Cerebellar nuclear complex (tissue), 1 donor: ENCODE data around the gene CRTC2.

Experiments used
- DNase-seq, 2 experiments: peaks; one replicate each; lab custom pipeline; 2025; lab: John Stamatoyannopoulos, UW

CRTC2 gene

DNA sequence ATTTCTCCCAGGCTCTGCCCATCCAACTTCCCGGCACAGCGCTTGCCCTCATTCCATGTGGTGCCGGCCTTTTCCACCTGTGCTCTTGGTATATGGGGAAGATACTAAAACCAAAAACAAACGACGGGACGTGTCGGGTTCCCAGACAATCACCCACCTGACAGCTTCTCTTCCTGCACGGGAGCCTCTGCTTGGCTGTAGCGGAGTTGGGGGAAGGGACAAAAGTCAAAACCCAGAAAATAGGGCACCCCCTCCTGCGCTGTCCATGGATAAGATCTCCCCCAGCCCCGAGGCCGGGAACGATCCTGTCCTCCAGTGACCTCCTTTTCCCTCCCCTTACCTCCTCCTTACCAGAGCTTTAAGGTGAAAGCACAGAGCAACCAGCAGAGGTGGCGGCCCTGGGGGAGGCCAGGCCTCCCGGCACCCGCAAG lies 18.4 kb upstream of the CRTC2 start:
- DNase-seq = no peak

DNA sequence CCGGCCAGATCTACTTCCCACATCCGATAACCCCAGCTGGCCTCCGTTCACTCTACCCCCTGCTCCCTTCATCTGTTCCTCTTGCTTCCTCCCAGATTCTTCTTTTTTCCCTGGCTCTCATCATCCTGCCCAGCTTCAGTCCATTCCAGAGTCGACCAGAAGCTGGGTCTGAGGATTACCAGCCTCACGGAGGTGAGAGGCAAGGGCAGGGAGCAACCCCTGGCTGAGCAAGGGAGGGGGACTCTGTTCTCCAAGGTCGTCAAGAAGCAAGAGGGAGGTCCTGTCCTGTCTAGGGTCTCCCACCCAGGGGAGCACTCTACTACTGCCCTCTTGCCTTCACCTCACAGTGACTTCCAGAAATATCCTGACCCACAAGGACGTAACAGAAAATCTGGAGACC lies 15.1 kb upstream of the CRTC2 start:
- no peak for DNase-seq

DNA sequence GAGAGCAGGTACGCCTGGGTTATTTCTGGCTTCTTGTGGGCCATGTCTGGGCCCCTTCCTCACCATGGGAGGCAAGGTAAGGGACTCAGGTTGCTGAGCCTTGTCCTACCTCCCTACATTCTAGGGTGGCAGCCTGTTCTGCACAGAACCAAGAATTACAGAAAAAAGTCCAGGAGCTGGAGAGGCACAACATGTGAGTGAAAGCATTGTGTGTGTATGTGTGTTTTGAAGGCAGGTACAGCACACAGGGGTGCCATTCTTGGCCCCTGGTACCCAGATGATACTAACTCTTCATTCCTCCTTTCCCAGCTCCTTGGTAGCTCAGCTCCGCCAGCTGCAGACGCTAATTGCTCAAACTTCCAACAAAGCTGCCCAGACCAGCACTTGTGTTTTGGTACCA lies 14.7 kb upstream of the CRTC2 start:
- no peak for DNase-seq

DNA sequence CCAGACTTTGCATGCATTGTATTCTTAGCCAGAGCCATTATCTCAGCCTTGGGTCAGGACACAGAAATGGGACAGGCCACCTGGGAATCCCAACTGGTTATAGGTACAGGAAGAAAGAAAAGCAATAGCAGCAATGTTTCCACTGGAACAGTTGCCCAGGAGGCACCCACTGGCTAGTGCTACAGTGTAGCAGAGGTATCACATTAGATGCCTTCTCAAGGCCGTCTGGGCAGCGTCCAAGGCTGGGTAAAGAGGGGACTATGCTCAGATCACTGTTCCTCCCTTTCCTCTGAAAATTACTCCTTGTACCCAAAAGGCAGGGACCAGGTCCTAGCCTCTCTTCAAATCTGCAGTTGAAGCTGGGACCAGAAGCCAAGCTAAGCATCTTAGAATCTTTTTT lies 11.9 kb upstream of the CRTC2 start:
- DNase-seq = no peak

DNA sequence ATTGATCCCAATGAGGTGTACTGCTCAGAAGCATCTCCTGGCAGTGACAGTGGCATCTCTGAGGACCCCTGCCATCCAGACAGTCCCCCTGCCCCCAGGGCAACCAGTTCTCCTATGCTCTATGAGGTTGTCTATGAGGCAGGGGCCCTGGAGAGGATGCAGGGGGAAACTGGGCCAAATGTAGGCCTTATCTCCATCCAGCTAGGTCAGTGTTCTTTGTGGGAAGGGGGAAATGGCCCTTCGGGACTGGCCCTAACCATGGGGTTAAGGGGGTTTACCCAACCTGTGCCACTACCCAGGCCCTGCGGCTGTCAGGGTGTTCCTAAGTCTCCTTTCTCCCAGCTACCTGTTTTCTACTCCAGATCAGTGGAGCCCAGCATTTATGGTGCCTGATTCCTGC lies 10.6 kb upstream of the CRTC2 start:
- no peak for DNase-seq

DNA sequence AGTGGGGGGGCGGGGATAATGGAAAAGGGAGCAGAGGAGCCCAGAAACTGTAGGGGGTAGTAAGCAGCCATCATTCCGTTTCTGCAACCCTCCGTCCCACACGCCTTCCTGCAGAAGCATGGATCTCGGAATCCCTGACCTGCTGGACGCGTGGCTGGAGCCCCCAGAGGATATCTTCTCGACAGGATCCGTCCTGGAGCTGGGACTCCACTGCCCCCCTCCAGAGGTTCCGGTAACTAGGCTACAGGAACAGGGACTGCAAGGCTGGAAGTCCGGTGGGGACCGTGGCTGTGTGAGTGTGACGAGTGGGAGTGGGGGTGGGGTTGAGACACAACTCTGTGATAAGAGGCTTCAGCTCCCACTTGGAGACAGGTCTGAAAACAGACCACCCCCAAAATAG lies 10.0 kb upstream of the CRTC2 start:
- no peak for DNase-seq

DNA sequence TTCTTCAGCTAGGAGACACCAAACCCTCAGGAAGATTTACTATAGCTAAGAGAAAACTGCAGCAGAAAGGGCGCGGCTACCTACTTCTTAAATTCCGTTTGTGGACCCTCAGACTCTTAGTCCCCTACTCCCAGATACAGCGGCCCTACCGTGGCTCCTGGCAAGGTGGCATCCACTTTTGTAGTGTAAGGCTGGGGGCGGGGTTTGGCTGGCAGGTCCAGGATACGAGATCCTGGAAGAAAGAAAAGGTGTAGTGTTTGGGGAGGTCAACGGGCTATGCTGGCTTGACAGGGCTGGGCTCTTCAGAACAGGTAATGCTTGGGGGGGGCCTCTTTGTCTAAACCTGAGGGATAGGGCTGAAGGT lies 9.6 kb upstream of the CRTC2 start:
- DNase-seq = no peak

DNA sequence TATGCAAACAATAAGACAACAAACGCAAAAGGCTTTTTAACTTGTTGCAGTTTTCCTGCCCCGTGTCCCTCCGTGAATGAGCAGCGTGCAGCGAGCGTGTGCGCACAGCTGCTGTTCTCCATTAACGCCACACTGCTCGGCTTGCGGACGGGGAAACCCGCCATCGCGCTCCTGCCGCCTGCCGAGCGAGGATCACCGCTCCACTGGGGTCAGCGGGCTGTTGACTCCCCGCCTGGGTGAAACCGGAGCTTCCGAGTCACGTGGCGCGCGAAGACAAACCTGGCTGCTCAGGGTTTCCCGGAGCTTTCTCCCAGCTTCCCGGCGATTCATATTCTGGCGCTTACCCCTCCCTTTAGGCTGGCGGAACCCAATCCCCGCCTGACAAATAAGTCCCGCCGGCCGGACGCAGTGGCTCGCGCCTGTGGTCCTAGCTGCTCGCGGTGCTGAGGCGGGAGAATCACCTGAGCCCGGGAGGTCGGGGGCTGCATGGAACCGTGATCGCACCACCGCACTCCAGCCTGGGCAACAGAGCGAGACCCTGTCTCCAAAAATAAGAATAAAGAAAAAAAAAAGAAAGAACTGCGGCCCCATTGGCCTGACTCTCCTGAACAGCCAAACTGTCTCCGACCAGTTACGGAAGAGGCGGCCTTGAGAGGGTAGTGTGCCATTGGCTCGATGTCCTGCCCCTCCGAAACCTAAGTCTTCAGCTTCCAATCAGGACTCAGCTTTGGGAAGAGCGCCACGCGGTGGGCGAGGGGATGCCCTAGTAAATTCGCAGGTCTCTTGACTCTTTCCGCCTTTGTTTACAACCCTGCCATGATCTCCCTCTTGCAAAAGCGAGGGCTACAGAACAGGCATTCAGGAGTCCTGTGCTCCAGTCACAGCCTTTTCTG lies 8.9 kb upstream of the CRTC2 start, which contains the start of gene CREB3L4:
TSS of gene CREB3L4 (plus strand) at position 796 of the 893 bp plus-strand sequence. CDS start 624 bp downstream, outside the sequence.
- DNase-seq = peak; percentile 81 to 97

DNA sequence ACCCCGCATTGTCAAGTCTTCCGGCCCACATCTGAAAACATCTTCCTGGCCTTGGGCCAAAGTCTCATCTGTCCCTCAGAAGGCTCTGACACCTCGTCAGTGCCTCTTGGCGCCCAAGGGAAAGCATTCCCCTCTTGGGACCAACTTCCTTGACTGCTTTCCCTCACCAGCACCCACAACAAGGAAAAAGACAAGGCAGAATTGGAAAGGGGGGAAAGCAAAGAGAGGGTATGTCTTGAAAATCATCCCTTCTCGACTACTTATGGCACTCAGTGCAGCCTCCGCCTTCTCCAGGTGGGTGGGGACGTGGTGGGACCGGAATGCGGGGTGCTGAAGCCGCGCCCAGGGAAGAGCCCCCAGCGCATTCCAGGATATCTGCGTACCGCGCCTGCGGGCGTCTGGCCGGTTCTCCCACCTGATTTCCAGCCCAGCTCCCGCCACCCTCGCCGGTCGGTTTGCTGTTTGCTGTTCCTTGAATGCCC lies 5.5 kb upstream of the CRTC2 start:
- DNase-seq = no peak

DNA sequence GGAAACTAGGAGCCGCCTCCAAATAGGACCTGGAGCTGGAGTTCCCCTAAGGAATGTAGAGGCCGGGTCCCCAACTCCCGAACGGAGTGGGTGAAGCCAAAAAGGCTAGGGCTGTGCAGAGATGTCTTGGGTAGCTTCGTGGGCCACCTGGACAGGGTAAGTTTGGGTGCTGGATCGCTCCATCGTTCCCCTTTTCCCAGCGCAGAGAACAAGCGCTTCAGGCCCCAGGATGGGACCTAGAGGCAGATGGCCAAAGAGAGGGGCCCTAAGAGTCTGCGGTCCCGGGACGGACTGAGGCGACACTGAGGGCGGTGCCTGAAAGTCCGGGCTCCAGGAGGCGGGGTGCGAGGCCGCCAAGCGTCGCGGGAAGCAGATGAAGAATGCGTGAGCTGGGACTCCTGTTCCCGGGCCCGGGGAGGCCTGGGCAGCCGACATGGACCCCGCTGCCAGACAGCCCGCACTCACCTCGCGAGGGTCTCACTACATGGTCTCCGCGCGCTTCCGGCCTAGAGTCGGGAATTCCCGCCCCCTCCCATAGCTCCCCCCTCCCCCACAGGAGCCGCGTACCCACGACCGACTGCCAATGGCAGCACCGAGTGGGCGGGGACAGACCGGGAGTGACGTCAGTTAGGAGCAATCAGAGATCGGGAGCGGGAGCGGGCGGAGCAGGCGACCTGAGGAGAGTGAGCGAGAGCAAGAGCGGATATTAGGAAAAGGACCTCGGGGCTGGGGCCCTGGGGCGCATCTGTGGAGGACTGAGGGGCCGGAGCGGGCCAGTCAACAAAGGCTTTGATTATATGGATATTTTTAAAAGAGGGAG lies 4.8 kb upstream of the CRTC2 start, which contains the start of gene SLC39A1:
TSS of gene SLC39A1 (minus strand) at position 508 of the 820 bp plus-strand sequence. CDS start 822 bp downstream, outside the sequence.
- peak; percentile 96 to 97 for DNase-seq

DNA sequence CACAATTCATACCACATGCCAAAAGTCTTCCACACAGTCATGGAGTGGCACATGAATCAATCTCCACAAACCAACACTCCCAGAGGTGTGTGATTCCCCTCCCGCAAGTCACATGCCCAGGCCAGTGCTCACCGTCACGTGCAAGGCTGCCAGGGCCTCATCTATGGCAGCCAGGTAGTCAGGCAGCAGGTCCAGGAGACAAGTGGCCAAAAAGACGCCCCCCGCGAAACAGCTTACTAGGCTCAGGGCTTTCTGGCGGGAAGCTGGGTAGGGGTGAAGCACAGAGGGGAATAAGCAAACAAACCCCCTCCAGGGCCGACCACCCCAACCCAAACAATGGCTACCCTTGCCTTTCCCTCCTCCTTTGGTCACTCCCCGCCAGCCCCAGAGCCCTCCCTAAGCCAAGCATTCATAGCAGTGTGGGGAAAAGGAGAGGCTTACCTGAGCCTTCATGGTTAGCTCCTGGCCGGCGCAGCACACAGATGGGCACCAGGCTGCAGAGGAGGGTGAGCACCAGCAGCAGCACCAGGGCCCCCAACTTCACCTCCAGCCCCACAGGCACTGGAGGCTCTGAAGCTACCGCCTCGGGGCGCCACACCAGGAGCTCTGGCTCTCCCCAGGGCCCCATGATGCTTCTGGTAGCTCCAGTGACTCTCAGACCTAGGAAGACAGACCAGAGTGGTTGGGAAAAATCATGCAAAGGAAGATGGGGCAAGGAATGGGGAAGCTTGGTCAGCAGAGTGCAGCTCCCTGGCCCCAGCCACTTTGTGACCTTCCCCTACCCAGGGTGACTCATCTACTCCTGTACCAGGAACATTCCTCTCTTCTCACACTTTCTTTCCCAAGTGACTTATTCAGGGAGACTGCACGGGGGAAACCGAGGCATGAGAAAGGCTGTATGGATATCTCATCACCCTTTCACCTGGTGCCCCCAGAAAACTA lies 3.9 kb upstream of the CRTC2 start:
- DNase-seq = no peak

DNA sequence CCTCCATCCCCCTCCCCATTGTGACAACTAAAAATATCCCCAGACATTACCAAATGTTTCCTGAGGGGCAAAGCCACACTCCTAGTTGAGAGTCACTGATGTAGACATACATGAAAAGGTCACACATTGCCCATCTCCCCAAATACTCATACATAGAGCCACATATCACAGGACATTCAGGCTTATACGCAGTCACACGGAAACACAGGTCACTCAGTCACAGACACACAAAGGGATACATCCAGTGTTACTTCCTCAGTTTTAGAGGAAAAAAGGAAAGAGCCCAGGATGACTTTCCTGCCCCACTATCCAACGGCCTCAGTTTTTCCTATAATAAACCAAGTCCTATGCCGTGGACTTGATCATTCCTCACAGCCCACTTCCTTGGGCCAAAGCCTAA lies 3.0 kb upstream of the CRTC2 start:
- no peak for DNase-seq

DNA sequence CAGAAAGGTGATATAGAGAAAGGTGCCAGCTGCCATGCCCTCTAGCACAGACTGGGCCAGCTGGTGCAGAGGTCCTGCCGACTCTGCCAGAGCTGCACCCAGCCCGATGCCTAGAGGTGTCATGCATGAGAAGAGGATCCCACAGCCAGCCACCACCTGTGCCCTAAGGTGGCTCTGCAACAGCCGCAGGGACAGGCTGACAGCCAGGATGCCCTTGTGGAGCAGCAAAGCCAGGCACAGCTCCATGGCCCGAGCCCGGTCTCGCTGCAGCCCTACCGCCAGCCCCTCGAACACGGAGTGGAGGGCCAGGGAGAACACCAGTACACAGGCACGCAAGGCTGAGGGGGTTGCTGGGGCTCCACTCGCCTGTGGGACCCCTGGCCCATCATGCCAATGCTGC lies 1.8 kb upstream of the CRTC2 start:
- DNase-seq = no peak

DNA sequence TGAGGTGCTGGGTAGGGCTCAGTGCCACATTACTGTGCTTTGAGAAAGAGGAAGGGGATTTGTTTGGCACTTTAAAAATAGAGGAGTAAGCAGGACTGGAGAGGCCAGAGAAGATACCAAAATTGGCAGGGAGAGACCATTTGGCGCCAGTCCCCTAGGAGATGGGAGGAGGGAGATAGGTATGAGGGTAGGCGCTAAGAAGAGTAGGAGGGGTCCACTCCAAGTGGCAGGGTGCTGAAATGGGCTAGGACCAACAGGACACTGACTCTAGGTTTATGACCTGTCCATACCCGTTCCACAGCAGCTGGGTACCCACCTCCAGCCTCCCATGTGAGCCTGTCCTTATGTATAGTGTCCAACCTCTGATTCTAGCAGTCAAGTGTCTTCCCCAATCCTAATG lies 1.0 kb upstream of the CRTC2 start:
- no peak for DNase-seq

DNA sequence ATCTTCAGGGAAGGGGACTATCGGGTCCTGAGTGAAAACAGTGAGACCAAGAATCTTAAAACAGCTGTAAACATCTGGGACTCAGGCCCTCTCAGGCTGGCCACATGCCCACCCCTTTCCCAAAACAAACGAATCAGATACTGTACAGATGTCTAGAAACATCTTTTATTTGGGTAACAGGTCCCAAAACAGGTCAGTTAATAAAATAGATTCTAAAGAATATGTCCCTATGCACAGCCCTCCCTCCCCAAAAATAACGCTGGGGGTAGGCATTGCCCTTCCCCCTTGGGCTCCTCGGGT lies 499 bp upstream of the CRTC2 start:
- no peak for DNase-seq

DNA sequence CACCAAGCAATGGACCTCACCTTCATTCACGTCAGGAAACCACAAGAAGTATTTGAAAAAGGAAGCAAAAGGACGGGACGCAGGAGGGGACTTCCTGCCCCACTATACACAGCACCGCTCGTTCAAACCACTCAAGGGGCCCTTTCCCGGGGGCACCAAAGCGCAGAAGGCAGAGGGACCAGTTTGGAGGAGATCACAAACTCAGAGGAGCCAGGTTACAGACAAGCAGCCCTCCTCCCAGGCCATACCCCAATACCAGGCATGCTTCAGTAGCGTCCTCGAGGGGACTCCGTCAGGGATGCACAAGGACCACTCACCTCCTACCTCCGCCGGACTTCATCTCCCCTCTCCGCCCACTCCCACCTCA lies 685 bp downstream of the CRTC2 start:
- no peak for DNase-seq

DNA sequence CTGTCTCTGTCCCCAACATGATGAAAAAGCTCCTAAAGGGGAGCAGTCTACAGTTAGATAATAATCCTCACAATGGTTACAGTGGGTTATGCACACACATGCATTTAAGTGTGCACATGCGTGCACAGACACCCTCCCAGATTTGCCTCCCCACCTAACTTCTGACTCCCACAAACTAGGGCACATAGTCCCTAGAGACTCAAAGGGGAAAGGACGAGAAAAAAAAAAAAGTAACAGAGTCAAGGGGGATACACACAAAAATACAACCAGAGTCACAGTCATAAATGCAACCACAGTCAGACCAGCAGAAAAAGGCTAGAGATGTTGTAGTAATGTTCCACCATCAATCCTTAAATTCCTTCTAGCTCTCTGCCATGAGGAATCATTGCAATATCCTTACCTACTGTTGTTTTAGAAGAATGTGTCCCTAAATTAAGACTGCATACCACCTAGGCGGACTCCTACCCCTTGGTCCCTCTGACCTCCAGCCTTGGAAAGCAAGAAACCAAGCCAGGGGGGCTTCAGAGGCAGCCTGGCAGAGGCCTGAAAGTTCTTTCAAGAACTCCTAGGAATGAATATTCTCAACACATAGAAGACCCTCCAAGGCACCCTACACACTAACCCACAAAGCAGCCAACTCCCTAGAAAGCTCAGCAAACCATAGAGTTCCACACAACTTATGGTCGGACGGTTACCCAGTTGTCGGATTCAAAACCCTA lies 1.3 kb downstream of the CRTC2 start:
- DNase-seq = no peak

DNA sequence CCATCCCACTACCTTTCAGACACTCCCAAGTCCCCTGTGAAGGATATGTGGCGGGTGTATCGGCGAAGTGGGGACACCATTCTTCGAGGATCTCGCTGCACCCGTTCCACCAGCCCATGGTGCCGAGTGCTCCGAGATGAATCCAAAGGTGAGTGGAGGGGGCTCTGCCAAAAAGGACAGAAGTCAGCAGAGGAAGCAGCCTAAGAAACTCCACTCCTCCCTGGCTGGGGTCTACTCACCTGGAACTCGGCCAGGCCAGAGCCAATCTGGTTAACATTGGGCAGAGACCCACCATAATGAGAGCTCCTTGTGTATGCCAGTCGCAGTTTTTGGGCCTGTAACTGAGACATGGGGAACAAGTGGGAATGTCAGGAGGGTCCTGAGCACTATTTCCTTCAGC lies 3.6 kb downstream of the CRTC2 start:
- no peak for DNase-seq

DNA sequence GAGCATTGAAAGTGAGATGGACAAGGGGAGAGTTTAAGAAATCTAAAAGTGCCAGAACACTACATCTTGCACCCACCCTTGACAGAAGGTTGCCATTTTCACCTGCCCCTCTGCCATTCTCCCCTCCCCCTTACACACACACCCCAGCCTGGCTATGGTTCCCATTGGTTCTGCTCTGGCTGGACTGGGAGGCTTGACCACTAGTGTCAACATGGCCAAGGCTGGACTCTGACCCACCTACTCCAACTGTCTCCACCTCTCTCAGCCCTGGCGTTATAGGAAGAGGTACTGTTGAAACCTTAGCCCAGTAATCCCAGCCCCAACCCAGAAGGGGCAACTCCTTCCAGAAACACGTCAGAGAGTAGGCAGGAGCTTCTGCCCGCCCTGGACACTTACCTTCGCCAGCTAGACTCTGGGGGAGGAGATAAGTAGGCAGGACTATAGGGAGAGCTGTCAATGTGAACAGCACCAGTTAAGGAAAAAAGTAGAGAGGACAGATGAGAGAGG lies 4.5 kb downstream of the CRTC2 start:
- no peak for DNase-seq

DNA sequence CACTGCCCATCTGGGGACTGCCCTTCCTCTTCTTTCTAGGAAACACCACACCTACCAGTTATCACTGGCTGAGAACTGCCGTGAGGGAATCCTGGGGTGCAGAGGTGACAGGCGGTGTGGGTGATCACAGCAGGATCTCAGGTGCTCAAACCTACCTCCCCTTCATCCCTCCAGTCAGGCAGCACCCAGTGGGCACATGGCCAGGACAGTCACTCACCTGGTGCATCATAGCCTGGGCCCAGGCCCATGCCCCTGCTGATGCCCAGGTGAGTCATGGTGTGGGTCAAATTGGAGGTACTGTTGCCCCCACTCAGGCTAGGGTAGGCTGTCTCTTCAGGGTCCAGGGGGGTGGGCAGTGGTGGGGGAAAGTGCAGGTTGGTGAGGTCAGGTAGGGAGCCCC lies 6.6 kb downstream of the CRTC2 start:
- no peak for DNase-seq

DNA sequence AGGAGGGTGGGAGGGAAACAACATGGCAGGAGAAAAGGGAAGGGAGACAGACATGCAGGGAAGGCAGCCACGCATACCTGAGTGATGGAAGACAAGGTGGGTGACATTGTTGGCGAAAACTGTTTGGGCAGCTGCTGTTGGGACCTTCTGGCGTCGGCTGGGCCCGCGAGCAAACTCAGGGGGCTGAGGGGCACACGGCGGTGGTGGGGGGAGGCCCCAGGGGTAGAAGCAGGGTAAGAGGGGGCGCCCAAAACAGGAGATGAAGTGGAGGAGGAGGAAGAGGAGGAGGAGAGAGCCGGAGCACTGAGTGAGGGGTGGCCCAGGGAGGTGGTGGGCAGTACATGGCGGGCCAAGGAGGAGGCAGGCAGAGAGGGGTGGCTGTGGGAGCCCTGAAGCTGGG lies 7.2 kb downstream of the CRTC2 start:
- no peak for DNase-seq
